Stimulated activated CD4-positive, alpha-beta T cell treated with anti-CD3 and anti-CD28 coated beads, Interleukin-2, amount 100 ng/mL, for 48 hours (primary cell): ENCODE measurements around the gene GTSF1L.
A peak's percentile ranks its signal among the peaks of the same experiment; 100 is the strongest.

Experiments used
- DNase-seq, 2 donors: peaks; one replicate each; pipeline ENCODE4 v3.0.0-alpha.2; 2020

The GTSF1L gene

GRCh38 chr20:43744966-43745730, 18.3 kb upstream of the GTSF1L start:
- DNase-seq = no peak

- no peak for DNase-seq
Observed at GRCh38 chr20:43744151-43744611, 17.4 kb upstream of the GTSF1L start.

GRCh38 chr20:43740642-43741041, 13.8 kb upstream of the GTSF1L start:
- DNase-seq = no peak

GRCh38 chr20:43739148-43739749, 12.4 kb upstream of the GTSF1L start:
- DNase-seq = no peak

- DNase-seq = no peak
Observed at GRCh38 chr20:43737925-43738324, 11.1 kb upstream of the GTSF1L start.

- DNase-seq = peak in 1 of 2 donors; percentile 16
Observed at GRCh38 chr20:43736588-43737158, 9.9 kb upstream of the GTSF1L start.

- no peak for DNase-seq
Observed at GRCh38 chr20:43731927-43732326, 5.1 kb upstream of the GTSF1L start.

GRCh38 chr20:43731469-43731868, 4.7 kb upstream of the GTSF1L start:
- no peak for DNase-seq

GRCh38 chr20:43728686-43729255, 2.0 kb upstream of the GTSF1L start:
- DNase-seq = no peak

GRCh38 chr20:43727980-43728590, 1.3 kb upstream of the GTSF1L start:
- DNase-seq = no peak

GRCh38 chr20:43726333-43726732, 469 bp downstream of the GTSF1L start:
- DNase-seq = no peak

GRCh38 chr20:43725666-43726065, 1.1 kb downstream of the GTSF1L start:
- no peak for DNase-seq

GRCh38 chr20:43724383-43724782, 2.4 kb downstream of the GTSF1L start:
- no peak for DNase-seq

- no peak for DNase-seq
Observed at GRCh38 chr20:43723735-43724134, 3.1 kb downstream of the GTSF1L start.

GRCh38 chr20:43723186-43723585, 3.6 kb downstream of the GTSF1L start:
- no peak for DNase-seq

- DNase-seq = peak in 1 of 2 donors; percentile 6
Observed at GRCh38 chr20:43722153-43722505, 4.7 kb downstream of the GTSF1L start.

GRCh38 chr20:43721429-43722152, 5.2 kb downstream of the GTSF1L start:
- DNase-seq = no peak

- DNase-seq = no peak
Observed at GRCh38 chr20:43721097-43721428, 5.7 kb downstream of the GTSF1L start.

- DNase-seq = no peak
Observed at GRCh38 chr20:43720007-43720406, 6.8 kb downstream of the GTSF1L start.

- DNase-seq = no peak
Observed at GRCh38 chr20:43717616-43717995, 9.2 kb downstream of the GTSF1L start.

- no peak for DNase-seq
Observed at GRCh38 chr20:43716757-43717615, 9.8 kb downstream of the GTSF1L start.

- no peak for DNase-seq
Observed at GRCh38 chr20:43716123-43716522, 10.7 kb downstream of the GTSF1L start.
